Measurements from ENCODE around the gene CLDN19. TPM values are rescaled to one million over a fixed set of nuclear protein-coding genes. Genes with fewer than 3 reads are reported as not detected.
"Not testable (repeated sequence)": the region's sequence is repeated elsewhere in the genome, so short reads cannot be mapped to it uniquely, and the experiment has no call there.

Gene CLDN19
- total RNA-seq, 1 donor from 2014 or later = not detected

GRCh38 chr1:42758641-42759040 is 18.6 kb upstream of the CLDN19 start:
- Histone ChIP-seq H3K36me3 (ENCODE audit: control insufficient read depth, insufficient read depth, low read length) (peaks cover 16% of the 10 kb centered on the region), H3K4me3 (ENCODE audit: low read depth, low read length) (no peak overlapping the region), H3K27me3 (ENCODE audit: control insufficient read depth, insufficient read depth, low read length) (no peaks in the 10 kb centered on the region)
- no peak for TF ChIP-seq CTCF (IDR thresholded peaks at IDR 0.05; ENCODE audit: insufficient read depth, low read length, severe bottlenecking)
- FAIRE-seq (peak; percentile 52), DNase-seq (ENCODE audit: low read depth) (no peak)

- no peak for TF ChIP-seq CTCF (IDR thresholded peaks at IDR 0.05; ENCODE audit: insufficient read depth, low read length, severe bottlenecking)
- Histone ChIP-seq H3K36me3 (ENCODE audit: control insufficient read depth, insufficient read depth, low read length) (peaks cover 18% of the 10 kb centered on the region), H3K27me3 (ENCODE audit: control insufficient read depth, insufficient read depth, low read length) (no peaks in the 10 kb centered on the region), H3K4me3 (ENCODE audit: low read depth, low read length) (no peak overlapping the region)
- FAIRE-seq (no peak), DNase-seq (ENCODE audit: low read depth) (peak; percentile 62)
Measured at GRCh38 chr1:42757892-42758275, 17.8 kb upstream of the CLDN19 start.

- peak; percentile 78 for TF ChIP-seq CTCF (IDR thresholded peaks at IDR 0.05; ENCODE audit: insufficient read depth, low read length, severe bottlenecking)
- Histone ChIP-seq H3K36me3 (ENCODE audit: control insufficient read depth, insufficient read depth, low read length) (peaks cover 18% of the 10 kb centered on the region), H3K27me3 (ENCODE audit: control insufficient read depth, insufficient read depth, low read length) (no peaks in the 10 kb centered on the region), H3K4me3 (ENCODE audit: low read depth, low read length) (no peak overlapping the region)
- DNase-seq (ENCODE audit: low read depth) (peak; percentile 71), FAIRE-seq (peak; percentile 77)
Measured at GRCh38 chr1:42756956-42757891, 17.2 kb upstream of the CLDN19 start.

- Histone ChIP-seq H3K4me3 (ENCODE audit: low read depth, low read length) (no peak overlapping the region), H3K27me3 (ENCODE audit: control insufficient read depth, insufficient read depth, low read length) (no peaks in the 10 kb centered on the region), H3K36me3 (ENCODE audit: control insufficient read depth, insufficient read depth, low read length) (peaks cover 17% of the 10 kb centered on the region)
- no peak for TF ChIP-seq CTCF (IDR thresholded peaks at IDR 0.05; ENCODE audit: insufficient read depth, low read length, severe bottlenecking)
- DNase-seq (ENCODE audit: low read depth) (peak; percentile 55), FAIRE-seq (no peak)
Measured at GRCh38 chr1:42753070-42753469, 13.0 kb upstream of the CLDN19 start.

GRCh38 chr1:42752284-42752683 is 12.2 kb upstream of the CLDN19 start:
- no peak overlapping the region for H3K4me3 ChIP-seq (ENCODE audit: low read depth, low read length)
- FAIRE-seq (no peak), DNase-seq (ENCODE audit: low read depth) (no peak)
- no peak for TF ChIP-seq CTCF (IDR thresholded peaks at IDR 0.05; ENCODE audit: insufficient read depth, low read length, severe bottlenecking)
- peaks cover 18% of the 10 kb centered on the region for H3K36me3 ChIP-seq (ENCODE audit: control insufficient read depth, insufficient read depth, low read length)
- H3K27me3 ChIP-seq (ENCODE audit: control insufficient read depth, insufficient read depth, low read length) = no peaks in the 10 kb centered on the region

GRCh38 chr1:42751511-42752070 is 11.6 kb upstream of the CLDN19 start:
- peaks cover 21% of the 10 kb centered on the region for H3K36me3 ChIP-seq (ENCODE audit: control insufficient read depth, insufficient read depth, low read length)
- not testable (repeated sequence) for H3K27me3 ChIP-seq (ENCODE audit: control insufficient read depth, insufficient read depth, low read length); DNase-seq (ENCODE audit: low read depth); H3K4me3 ChIP-seq (ENCODE audit: low read depth, low read length); FAIRE-seq
